Measurements from ENCODE around the gene KLHL36.
"Not testable (repeated sequence)": the region's sequence is repeated elsewhere in the genome, so short reads cannot be mapped to it uniquely, and the experiment has no call there.

Gene KLHL36

DNA sequence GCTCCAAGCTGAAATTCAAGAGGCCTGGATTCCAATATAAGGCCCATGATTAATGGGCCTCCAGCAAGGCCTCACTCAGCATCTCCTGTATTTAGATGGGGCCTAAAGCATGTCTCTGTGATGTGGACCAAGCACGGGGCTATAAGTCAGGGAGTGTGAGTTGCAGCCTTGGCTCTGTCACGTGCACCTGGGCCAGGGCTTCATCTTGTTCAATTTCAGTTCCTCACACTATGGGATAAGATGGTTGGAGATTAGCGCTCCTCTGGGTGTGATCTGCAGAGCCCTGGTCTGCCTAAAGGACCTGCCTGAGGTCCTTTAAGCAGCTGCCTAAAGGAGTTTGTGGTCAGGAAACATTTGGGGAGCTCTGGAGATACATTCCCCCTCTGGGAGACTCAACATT is 25.2 kb downstream of the KLHL36 start:
- DNase-seq: no peak

- DNase-seq: no peak
These were observed 27.1 kb downstream of the KLHL36 start for GRCh38 chr16:84675423-84675822.

DNA sequence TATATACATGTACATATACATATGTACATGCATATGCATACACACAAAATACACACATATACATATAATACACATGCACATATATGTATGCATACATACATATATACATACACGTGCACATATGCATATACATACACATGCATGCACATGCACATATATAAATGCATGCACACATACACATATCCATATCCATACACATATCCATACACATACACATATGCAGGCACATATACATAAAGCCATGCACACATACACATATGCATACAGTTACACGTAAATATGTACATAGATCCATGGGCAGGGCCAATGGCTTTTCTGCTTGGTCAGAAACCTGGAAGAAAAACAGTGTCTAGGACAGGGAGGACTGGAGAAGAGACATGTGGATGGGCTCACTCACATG is 27.6 kb downstream of the KLHL36 start:
- no peak for DNase-seq

DNA sequence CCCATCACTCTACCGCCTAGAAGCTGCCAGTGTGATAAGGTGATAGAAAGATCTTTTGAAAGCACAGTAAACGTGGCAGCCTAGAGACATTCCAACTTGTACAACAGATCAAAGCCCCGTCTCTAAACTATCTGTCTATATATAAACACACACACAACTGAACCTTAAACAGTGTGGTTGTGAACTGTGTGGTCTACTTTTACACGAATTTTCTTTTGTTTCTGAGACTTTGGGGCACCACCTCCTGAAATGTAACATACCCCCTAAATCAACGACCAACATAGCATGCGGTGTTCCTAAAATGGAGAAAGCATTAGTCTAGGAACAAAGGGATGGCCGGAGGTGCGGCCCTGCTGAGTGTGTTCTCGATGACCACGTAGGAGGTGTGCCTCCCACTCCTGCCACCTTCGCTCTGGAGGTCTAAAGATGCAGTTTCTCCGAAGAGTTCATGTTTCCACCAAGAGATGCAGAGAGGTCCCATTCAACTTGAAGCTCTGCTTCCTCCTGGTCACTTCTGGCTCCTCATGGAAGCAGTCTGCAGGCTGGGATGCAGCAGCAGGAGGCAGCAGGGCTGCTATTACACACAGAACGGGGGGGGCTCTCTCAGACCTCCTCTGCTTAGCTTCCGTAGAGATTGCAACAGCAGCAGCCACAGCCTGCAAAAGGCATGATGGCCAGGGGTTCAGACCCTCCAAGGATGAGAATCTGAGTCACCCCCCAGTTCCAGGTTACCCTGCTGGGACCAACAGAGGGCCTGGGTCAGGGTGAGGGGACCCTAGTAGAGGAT is 28.9 kb downstream of the KLHL36 start:
- no peak for DNase-seq

DNA sequence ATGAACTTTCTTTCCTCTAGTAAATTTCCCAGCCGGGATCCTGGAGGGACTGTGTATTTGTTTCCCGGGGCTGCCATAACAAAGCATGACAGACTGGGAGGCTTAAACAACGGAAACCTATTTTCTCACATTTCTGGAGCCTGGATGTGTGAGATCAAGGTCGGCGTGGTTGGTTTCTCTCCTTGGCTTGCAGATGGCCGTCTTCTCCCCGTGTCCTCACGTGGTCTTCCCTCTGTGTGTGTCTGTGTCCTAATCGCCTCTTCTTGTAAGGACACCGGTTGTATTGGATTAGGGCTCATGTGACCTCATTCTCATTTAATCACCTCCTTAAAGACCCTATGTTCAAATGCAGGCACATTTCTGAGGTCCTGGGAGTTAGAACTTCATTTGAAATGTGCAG is 29.5 kb downstream of the KLHL36 start:
- no peak for DNase-seq

DNA sequence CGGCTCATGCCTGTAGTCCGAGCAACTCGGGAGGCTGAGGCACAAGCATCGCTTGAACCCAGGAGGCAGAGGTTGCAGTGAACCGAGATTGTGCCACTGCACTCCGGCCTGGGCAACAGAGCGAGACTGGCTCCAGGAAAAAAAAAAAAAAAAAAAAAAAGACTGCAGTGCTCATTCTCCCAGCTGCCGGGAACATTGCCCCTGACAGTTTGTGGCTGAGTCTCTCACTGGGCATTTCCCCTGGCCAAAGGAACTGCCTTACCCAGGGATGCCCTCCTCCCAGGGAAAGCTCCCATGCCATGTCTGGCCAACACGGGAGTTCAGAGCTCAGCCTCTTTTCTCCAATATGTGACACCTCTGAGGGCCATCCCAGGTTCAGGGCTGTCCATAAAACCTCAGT is 30.2 kb downstream of the KLHL36 start:
- no peak for DNase-seq

GRCh38 chr16:84680165-84680842 is 32.0 kb downstream of the KLHL36 start:
- no peak for DNase-seq

DNA sequence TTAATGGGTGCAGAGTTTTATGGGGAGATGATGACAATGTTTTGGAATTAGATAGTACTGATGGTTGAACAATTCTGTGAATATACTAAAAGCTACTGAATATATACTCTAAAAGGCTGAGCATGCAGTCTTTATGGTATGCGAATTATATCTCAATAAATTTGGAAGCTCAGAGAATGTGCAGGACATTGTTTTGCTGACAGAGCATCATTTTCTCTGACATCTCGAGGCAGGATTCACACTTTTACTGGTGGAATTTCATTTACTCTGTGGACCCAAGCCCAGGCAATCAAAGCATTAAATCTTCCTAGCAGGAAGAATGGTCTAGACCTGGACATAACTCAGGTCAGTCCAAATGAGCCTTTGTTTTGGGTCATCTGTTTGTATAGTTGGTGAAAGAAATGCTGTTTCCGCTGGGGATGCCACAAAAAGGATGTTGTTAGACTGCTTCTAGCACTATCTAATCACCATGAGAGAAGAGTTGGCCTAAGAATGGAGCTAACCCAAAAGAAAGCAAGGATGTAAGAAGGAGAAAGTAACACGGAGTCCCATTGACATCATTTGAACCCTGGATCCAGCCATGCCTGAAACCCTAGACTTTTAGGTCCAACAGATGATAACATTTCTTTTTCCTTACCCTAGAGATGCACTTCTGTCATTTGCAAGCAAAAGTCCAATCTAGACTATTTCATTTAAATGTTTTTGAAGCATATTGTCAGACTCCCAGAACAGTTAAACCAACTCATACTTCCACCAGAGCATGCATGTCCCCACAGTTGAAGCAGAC is 32.7 kb downstream of the KLHL36 start:
- DNase-seq: no peak

GRCh38 chr16:84683691-84684591 is 35.6 kb downstream of the KLHL36 start:
- DNase-seq: no peak

DNA sequence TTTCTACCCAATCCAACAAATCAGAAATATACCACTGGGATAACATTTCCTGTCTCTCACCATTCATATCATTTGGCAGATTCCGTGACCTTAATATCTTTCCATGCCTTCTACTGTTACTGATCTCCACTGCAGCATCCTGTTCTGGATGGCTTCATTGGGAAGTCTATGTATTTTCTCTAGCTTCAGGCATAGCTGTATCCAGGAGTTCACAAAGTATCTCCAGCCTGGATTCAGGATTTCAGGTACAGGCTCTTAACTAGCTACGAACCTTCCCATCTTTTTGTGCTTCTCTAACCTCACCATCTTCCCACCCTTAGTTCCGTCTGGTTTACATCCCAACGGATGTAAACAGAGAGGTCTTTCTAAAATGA is 36.3 kb downstream of the KLHL36 start:
- no peak for DNase-seq

- DNase-seq: no peak
These were observed 36.9 kb downstream of the KLHL36 start for GRCh38 chr16:84685210-84685609.

GRCh38 chr16:84686707-84687298 is 38.5 kb downstream of the KLHL36 start:
- DNase-seq: no peak

DNA sequence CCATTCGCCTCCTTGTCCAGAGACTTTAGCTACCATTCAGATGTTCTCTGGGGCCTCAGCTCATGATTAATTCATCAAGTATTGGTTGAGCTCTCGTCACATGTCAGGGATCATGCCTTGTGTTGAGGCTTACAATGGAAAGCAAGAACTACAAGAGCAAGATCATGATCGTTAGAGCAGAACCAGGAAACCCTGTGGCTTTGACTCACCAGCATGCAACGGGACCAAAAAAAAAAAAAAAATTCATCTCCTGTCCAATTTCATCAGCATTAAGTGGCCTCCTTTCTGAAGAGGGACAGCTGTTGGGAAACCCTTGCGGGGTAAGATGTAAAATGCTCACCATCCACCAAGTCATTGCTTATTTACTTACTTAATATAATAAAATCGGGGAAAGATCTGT is 39.4 kb downstream of the KLHL36 start:
- peak; percentile 23 for DNase-seq

DNA sequence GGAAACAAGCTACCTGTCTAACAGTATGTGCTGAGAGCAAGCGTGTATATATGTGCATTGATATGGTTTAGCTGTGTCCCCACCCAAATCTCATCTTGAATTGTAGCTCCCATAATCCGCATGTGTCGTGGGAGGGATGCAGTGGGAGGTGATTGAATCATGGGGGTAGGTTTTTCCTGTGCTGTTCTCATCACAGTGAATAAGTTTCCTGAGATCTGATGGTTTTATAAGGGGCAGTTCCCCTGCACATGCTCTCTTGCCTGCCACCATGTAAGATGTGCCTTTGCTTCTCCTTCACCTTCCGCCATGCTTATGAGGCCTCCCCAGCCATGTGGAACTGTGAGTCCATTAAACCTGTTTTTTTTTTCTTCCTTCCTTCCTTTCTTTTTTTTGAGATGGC is 39.9 kb downstream of the KLHL36 start:
- not testable (repeated sequence) for DNase-seq

DNA sequence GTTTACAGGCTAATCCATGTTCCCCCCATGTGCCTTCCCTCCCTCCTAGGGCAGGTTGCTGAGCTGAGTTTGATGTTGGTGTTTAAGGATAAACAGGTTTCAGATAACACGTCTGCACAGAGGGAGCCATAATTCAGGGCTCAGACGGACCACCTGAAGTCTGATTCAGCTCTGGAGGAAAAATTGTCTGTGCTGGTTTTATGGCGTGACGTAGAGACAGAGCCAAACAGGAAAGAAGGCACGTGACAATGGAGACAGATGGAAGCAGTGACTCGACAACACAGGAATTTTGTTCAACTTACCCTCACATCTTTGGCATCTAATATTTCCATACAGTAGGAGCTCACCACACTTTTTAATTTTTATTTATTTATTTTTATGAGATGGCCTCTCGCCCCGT is 40.8 kb downstream of the KLHL36 start:
- no peak for DNase-seq

GRCh38 chr16:84690088-84690819 is 41.9 kb downstream of the KLHL36 start:
- DNase-seq: no peak

DNA sequence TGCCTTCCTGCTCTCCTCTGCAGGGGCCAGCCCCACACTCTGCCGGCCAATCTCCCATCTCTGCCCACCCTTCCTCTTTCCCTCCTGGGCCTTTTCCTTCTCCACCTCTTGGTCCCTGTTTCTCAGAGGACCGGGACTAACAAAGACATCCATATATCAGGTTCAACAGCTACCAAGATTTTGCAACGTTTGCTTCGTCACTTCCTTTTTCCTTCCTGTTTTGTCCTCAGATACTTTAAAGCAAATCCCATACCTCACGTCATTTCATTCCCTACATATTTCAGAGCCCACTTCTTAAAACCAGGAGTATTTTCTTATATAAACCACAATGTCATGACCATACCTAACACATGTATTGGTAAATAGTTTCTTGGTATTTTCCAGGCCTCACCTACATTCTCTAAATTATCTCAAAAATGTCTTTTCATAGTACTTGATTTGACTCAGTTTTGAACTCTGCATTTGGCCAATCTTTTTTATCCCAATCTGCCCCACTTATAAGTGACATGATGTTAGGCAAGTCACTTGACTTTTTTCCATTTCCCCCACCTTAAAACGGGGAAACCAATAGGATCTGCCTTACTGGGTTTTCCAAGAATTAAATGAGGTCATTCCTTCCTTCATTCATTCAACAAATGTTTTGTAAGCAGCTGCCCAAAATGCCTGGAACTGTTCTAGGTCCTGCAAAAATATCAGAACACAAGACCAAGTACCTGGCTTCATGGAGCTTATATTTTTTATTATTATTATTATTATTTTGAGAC is 44.3 kb downstream of the KLHL36 start:
- DNase-seq: no peak

- DNase-seq: not testable (repeated sequence)
These were observed 45.6 kb downstream of the KLHL36 start for GRCh38 chr16:84693869-84694268.

- DNase-seq: no peak
These were observed 46.7 kb downstream of the KLHL36 start for GRCh38 chr16:84694980-84695379.

GRCh38 chr16:84699147-84699711 is 50.9 kb downstream of the KLHL36 start:
- DNase-seq: no peak
